ENCODE measurements around the gene OR13C8.
"Not testable (repeated sequence)": the region's sequence is repeated elsewhere in the genome, so short reads cannot be mapped to it uniquely, and the experiment has no call there.

OR13C8 gene, protein sequence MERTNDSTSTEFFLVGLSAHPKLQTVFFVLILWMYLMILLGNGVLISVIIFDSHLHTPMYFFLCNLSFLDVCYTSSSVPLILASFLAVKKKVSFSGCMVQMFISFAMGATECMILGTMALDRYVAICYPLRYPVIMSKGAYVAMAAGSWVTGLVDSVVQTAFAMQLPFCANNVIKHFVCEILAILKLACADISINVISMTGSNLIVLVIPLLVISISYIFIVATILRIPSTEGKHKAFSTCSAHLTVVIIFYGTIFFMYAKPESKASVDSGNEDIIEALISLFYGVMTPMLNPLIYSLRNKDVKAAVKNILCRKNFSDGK

DNA sequence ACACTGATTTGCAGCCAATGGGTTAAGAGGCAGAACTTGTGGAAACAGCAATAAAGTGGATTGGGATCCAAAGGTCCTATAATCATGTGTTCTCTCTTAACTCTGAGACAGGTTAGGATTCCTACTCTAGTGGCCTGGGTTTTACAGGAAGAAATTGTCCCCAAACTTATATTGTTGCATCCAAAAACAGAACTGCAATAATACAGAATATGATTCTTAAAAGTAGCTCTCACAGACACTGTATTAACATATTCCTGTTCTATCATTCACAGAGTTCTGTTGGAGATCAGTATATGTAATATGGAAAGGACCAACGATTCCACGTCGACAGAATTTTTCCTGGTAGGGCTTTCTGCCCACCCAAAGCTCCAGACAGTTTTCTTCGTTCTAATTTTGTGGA lies at the start of gene OR13C8:
TSS of gene OR13C8 (plus strand) at position 301 of the 400 bp plus-strand sequence. CDS start at position 301, 0 bp downstream.
- no peak within 1 kb of the TSS for H3K9ac ChIP-seq (ENCODE audit: low read depth in 1 of 2, low read length in 2 of 2)
- no peaks in the 10 kb centered on the region for H3K27me3 ChIP-seq (ENCODE audit: control insufficient read depth in 2 of 2, insufficient read depth in 2 of 2, low read length in 2 of 2)

DNA sequence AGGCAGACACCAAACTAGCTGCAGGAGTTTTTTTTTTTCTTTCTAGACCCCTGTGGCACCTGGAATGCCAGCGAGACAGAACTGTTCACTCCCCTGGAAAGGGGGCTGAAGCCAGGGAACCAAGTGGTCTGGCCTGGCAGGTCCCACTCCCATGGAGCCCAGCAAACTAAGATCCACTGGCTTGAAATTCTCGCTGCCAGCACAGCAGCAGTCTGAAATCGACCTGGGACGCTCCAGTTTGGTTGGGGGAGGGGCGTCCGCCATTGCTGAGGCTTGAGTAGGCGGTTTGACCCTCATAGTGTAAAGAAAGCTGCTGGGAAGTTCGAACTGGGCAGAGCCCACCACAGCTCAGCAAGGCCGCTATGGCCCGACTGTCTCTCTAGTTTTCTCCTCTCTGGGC lies 48.7 kb upstream of the OR13C8 start:
- H3K4me1 ChIP-seq (ENCODE audit: control insufficient read depth in 2 of 2, insufficient read depth in 2 of 2, low read length in 2 of 2); H3K27me3 ChIP-seq (ENCODE audit: control insufficient read depth in 2 of 2, insufficient read depth in 2 of 2, low read length in 2 of 2); H3K27ac ChIP-seq (ENCODE audit: low read depth in 2 of 2, low read length in 2 of 2); H3K9me3 ChIP-seq (ENCODE audit: control insufficient read depth in 2 of 2, low read length in 2 of 2); H3K36me3 ChIP-seq (ENCODE audit: control insufficient read depth in 2 of 2, insufficient read depth in 2 of 2, low read length in 2 of 2); H3K9ac ChIP-seq (ENCODE audit: low read depth in 1 of 2, low read length in 2 of 2); H3K4me3 ChIP-seq (ENCODE audit: low read length in 2 of 2): not testable (repeated sequence)

More for the DNA sequence above, at the start of gene OR13C8:
- no peak within 1 kb of the TSS for H3K27ac ChIP-seq (ENCODE audit: low read depth in 2 of 2, low read length in 2 of 2)
- no peaks in the 10 kb centered on the region for H3K9me3 ChIP-seq (ENCODE audit: control insufficient read depth in 2 of 2, low read length in 2 of 2)
- no peaks in the 10 kb centered on the region for H3K36me3 ChIP-seq (ENCODE audit: control insufficient read depth in 2 of 2, insufficient read depth in 2 of 2, low read length in 2 of 2)
- no peaks in the 10 kb centered on the region for H3K4me1 ChIP-seq (ENCODE audit: control insufficient read depth in 2 of 2, insufficient read depth in 2 of 2, low read length in 2 of 2)
- H3K4me3 ChIP-seq (ENCODE audit: low read length in 2 of 2): no peak within 1 kb of the TSS

DNA sequence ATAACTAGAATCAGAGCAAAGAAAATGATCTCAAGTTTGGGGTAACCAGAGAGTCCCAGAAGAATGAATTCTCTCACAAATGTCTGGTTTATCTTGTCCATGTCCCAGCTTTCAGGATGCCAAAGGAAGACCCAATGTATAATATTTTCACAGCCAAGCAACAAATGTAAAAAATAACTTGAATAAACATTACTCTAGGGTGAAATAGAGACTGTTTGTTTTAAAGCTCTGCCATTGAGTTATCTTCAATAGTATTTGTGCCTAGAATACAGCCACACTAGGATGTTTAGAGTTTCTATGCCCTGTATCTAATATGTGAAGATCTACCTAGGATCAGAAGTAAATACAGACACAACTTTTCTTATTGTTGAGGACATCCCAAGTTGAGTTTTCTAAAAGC lies 41.9 kb upstream of the OR13C8 start, which contains the start of gene OR13C4:
TSS of gene OR13C4 (minus strand) at position 101 of the 400 bp plus-strand sequence. CDS start at position 101, 0 bp downstream.
- no peaks in the 10 kb centered on the region for H3K9me3 ChIP-seq (ENCODE audit: control insufficient read depth in 2 of 2, low read length in 2 of 2)
- no peak within 1 kb of the TSS for H3K4me3 ChIP-seq (ENCODE audit: low read length in 2 of 2)
- H3K9ac ChIP-seq (ENCODE audit: low read depth in 1 of 2, low read length in 2 of 2): no peak within 1 kb of the TSS
- no peaks in the 10 kb centered on the region for H3K36me3 ChIP-seq (ENCODE audit: control insufficient read depth in 2 of 2, insufficient read depth in 2 of 2, low read length in 2 of 2)
- no peaks in the 10 kb centered on the region for H3K27me3 ChIP-seq (ENCODE audit: control insufficient read depth in 2 of 2, insufficient read depth in 2 of 2, low read length in 2 of 2)
- no peaks in the 10 kb centered on the region for H3K4me1 ChIP-seq (ENCODE audit: control insufficient read depth in 2 of 2, insufficient read depth in 2 of 2, low read length in 2 of 2)
- H3K27ac ChIP-seq (ENCODE audit: low read depth in 2 of 2, low read length in 2 of 2): no peak within 1 kb of the TSS

DNA sequence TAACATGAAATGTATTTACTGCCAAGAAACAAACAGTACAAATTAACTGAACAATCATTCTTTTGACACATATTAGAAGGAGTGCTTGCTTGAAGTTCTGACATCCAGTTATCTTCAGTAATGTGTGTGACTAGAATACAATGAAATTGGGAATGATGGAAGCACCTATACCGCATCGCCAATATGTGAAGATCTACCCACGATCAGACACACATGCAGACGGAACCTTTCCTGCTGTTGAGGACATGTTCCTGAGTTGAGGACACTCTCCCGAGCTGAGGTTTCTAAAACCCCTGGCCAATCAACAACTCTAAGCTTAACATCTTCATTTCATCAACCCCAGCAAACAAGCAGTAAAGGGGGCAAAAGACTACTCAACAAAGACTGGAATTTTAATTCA lies 32.2 kb upstream of the OR13C8 start, which contains the start of gene OR13C3:
TSS of gene OR13C3 (minus strand) at position 101 of the 400 bp plus-strand sequence. CDS start 133 bp downstream, outside the sequence.
- no peaks in the 10 kb centered on the region for H3K4me1 ChIP-seq (ENCODE audit: control insufficient read depth in 2 of 2, insufficient read depth in 2 of 2, low read length in 2 of 2)
- H3K4me3 ChIP-seq (ENCODE audit: low read length in 2 of 2): no peak within 1 kb of the TSS
- no peak within 1 kb of the TSS for H3K9ac ChIP-seq (ENCODE audit: low read depth in 1 of 2, low read length in 2 of 2)
- H3K27ac ChIP-seq (ENCODE audit: low read depth in 2 of 2, low read length in 2 of 2): no peak within 1 kb of the TSS
- H3K36me3 ChIP-seq (ENCODE audit: control insufficient read depth in 2 of 2, insufficient read depth in 2 of 2, low read length in 2 of 2): no peaks in the 10 kb centered on the region
- H3K27me3 ChIP-seq (ENCODE audit: control insufficient read depth in 2 of 2, insufficient read depth in 2 of 2, low read length in 2 of 2): no peaks in the 10 kb centered on the region
- H3K9me3 ChIP-seq (ENCODE audit: control insufficient read depth in 2 of 2, low read length in 2 of 2): no peaks in the 10 kb centered on the region

DNA sequence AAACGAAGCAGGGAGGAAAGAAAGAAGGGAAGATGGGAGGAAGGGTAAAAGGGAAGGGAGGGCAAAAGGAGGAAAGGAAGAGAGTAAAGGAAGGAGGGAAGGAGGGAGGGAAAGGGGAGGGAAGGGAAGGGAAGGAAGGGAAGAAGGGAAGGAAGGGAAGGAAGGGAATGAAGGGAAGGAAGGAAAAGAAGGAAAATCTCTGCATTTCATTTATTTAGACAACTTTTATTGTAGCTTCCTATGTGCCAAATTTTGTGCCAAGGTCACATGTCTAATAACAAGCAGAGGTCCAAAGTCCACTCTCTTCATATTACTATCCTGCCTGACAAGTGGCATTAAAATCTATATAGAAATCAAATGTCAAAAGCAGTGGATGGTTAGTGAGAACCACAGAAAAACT lies 29.7 kb upstream of the OR13C8 start:
- H3K9ac ChIP-seq (ENCODE audit: low read depth in 1 of 2, low read length in 2 of 2): no peak overlapping the region
- H3K4me1 ChIP-seq (ENCODE audit: control insufficient read depth in 2 of 2, insufficient read depth in 2 of 2, low read length in 2 of 2): no peaks in the 10 kb centered on the region
- H3K4me3 ChIP-seq (ENCODE audit: low read length in 2 of 2): no peak overlapping the region
- H3K36me3 ChIP-seq (ENCODE audit: control insufficient read depth in 2 of 2, insufficient read depth in 2 of 2, low read length in 2 of 2): no peaks in the 10 kb centered on the region
- H3K9me3 ChIP-seq (ENCODE audit: control insufficient read depth in 2 of 2, low read length in 2 of 2): no peaks in the 10 kb centered on the region
- no peak overlapping the region for H3K27ac ChIP-seq (ENCODE audit: low read depth in 2 of 2, low read length in 2 of 2)
- no peaks in the 10 kb centered on the region for H3K27me3 ChIP-seq (ENCODE audit: control insufficient read depth in 2 of 2, insufficient read depth in 2 of 2, low read length in 2 of 2)

DNA sequence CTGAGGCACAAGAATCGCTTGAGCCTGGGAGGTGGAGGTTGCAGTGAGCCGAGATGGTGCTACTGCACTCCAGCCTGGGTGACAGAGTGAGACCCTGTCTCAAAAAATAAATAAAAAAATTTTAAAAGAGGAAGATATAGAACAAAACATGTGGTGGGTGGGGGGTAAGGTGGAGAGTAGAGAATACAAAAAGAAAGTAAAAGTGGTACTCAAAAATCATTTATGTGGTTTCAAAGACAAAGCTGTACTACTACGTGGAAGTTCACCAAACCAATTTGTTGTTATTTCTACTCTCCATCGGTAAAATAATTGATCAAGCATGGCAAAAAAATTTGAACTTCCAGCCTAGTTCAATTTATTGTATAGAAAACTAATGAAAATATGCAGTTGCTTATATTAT lies 24.3 kb upstream of the OR13C8 start:
- H3K27me3 ChIP-seq (ENCODE audit: control insufficient read depth in 2 of 2, insufficient read depth in 2 of 2, low read length in 2 of 2): no peaks in the 10 kb centered on the region
- H3K4me1 ChIP-seq (ENCODE audit: control insufficient read depth in 2 of 2, insufficient read depth in 2 of 2, low read length in 2 of 2): no peaks in the 10 kb centered on the region
- no peak overlapping the region for H3K4me3 ChIP-seq (ENCODE audit: low read length in 2 of 2)
- H3K9me3 ChIP-seq (ENCODE audit: control insufficient read depth in 2 of 2, low read length in 2 of 2): no peaks in the 10 kb centered on the region
- H3K9ac ChIP-seq (ENCODE audit: low read depth in 1 of 2, low read length in 2 of 2): no peak overlapping the region
- H3K27ac ChIP-seq (ENCODE audit: low read depth in 2 of 2, low read length in 2 of 2): no peak overlapping the region
- H3K36me3 ChIP-seq (ENCODE audit: control insufficient read depth in 2 of 2, insufficient read depth in 2 of 2, low read length in 2 of 2): no peaks in the 10 kb centered on the region

DNA sequence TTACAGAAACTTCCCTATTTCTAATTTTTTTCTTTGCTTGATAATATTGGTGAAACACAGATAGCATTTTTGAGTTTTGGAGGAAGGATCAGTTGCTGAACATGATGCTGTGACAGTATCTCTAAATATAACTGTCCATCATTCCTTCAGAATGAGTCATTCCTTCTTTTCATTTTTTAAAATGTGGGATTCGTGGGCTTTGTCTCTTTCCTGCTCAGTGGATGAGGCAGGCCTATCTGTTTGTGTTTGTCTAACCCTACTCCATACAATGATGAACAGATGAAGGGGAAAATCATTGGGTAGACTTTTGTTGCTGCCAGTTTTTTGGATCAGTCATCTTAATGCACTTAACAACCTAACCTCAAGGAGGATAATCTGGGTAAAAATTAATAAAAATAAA lies 15.7 kb upstream of the OR13C8 start:
- Histone ChIP-seq H3K9ac (ENCODE audit: low read depth in 1 of 2, low read length in 2 of 2) (no peak overlapping the region), H3K27ac (ENCODE audit: low read depth in 2 of 2, low read length in 2 of 2) (no peak overlapping the region), H3K36me3 (ENCODE audit: control insufficient read depth in 2 of 2, insufficient read depth in 2 of 2, low read length in 2 of 2) (no peaks in the 10 kb centered on the region), H3K27me3 (ENCODE audit: control insufficient read depth in 2 of 2, insufficient read depth in 2 of 2, low read length in 2 of 2) (no peaks in the 10 kb centered on the region), H3K4me1 (ENCODE audit: control insufficient read depth in 2 of 2, insufficient read depth in 2 of 2, low read length in 2 of 2) (no peaks in the 10 kb centered on the region), H3K4me3 (ENCODE audit: low read length in 2 of 2) (no peak overlapping the region), H3K9me3 (ENCODE audit: control insufficient read depth in 2 of 2, low read length in 2 of 2) (no peaks in the 10 kb centered on the region)

DNA sequence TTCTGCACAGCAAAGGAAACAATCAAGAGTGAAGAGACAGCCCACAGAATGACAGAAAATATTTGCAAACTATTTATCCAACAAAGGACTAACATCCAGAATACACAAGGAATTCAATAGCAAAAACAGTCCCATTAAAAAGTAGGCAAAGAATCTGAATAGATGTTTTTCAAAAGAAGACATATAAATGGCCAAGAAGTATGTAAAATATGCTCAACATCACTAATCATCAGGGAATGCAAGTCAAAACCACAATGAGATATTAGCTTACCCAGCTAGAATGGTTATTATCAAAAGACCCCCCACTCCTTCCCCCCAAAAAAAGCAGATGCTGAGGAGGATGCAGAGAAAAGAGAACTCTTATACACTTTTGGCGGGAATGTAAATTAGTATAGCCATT lies 13.4 kb upstream of the OR13C8 start:
- Histone ChIP-seq H3K4me3 (ENCODE audit: low read length in 2 of 2) (no peak overlapping the region), H3K9ac (ENCODE audit: low read depth in 1 of 2, low read length in 2 of 2) (no peak overlapping the region), H3K4me1 (ENCODE audit: control insufficient read depth in 2 of 2, insufficient read depth in 2 of 2, low read length in 2 of 2) (no peaks in the 10 kb centered on the region), H3K9me3 (ENCODE audit: control insufficient read depth in 2 of 2, low read length in 2 of 2) (no peaks in the 10 kb centered on the region), H3K27me3 (ENCODE audit: control insufficient read depth in 2 of 2, insufficient read depth in 2 of 2, low read length in 2 of 2) (no peaks in the 10 kb centered on the region), H3K36me3 (ENCODE audit: control insufficient read depth in 2 of 2, insufficient read depth in 2 of 2, low read length in 2 of 2) (no peaks in the 10 kb centered on the region), H3K27ac (ENCODE audit: low read depth in 2 of 2, low read length in 2 of 2) (no peak overlapping the region)

DNA sequence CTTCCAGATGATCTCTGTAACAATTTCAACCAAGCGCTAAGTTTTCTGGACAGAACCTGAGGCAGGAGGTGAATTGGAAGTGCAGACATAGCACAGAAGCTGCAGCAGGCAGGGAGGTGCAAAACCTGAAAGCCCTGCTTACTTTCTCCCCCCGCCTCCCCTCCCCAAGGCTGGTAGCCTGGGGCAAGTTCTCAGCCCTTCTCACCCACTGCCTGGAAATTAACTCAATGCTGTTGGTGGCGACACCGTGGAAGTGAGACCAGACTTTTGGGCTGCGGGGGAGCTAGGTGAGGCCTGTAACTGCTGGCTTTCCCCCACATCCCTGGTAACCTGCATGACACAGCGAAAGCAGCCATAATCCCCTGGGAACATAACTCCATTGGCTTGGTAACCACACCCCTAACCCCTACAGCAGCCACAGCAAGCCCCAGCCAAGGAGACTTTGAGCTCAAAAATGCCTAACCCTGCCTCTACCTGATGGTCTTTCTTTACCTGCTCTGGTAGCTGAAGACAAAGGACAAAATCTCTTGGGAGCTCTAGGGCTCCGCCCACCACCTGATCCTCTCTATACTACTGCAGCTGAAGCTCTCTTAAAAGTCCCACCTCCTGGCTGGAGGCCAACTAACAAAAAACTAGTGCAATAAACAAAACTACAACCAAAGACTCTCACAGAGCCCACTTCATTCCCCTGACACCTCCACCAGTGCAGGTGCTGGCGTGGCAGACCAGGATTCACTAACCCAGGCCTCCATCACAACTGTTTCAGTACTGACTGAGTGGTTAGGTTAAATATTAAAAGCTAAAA lies 11.9 kb upstream of the OR13C8 start:
- Histone ChIP-seq H3K4me3 (ENCODE audit: low read length in 2 of 2) (no peak overlapping the region), H3K9ac (ENCODE audit: low read depth in 1 of 2, low read length in 2 of 2) (no peak overlapping the region), H3K9me3 (ENCODE audit: control insufficient read depth in 2 of 2, low read length in 2 of 2) (no peaks in the 10 kb centered on the region), H3K4me1 (ENCODE audit: control insufficient read depth in 2 of 2, insufficient read depth in 2 of 2, low read length in 2 of 2) (no peaks in the 10 kb centered on the region), H3K36me3 (ENCODE audit: control insufficient read depth in 2 of 2, insufficient read depth in 2 of 2, low read length in 2 of 2) (no peaks in the 10 kb centered on the region), H3K27ac (ENCODE audit: low read depth in 2 of 2, low read length in 2 of 2) (no peak overlapping the region), H3K27me3 (ENCODE audit: control insufficient read depth in 2 of 2, insufficient read depth in 2 of 2, low read length in 2 of 2) (no peaks in the 10 kb centered on the region)

DNA sequence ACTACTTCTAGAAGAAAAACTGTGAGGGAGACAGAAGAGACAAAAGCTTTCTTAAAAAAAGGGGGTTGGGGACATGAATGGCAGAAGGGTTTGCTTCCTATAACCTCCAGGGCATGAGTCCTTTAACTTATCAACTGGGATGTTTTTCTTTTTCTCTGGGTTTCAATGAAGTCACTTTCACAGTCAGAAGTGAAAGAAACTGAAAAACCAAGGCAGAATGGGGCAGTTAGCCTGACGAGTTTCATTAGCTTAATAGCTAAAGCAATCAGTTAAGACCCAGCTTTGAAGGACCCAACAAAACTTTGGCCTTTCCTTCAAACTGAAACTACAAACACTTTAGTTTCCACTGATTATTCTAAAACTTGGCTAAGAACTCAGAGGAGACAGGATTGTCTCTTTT lies 4.6 kb upstream of the OR13C8 start:
- no peaks in the 10 kb centered on the region for H3K27me3 ChIP-seq (ENCODE audit: control insufficient read depth in 2 of 2, insufficient read depth in 2 of 2, low read length in 2 of 2)
- H3K9me3 ChIP-seq (ENCODE audit: control insufficient read depth in 2 of 2, low read length in 2 of 2): no peaks in the 10 kb centered on the region
- no peaks in the 10 kb centered on the region for H3K36me3 ChIP-seq (ENCODE audit: control insufficient read depth in 2 of 2, insufficient read depth in 2 of 2, low read length in 2 of 2)
- no peak overlapping the region for H3K27ac ChIP-seq (ENCODE audit: low read depth in 2 of 2, low read length in 2 of 2)
- no peaks in the 10 kb centered on the region for H3K4me1 ChIP-seq (ENCODE audit: control insufficient read depth in 2 of 2, insufficient read depth in 2 of 2, low read length in 2 of 2)
- H3K9ac ChIP-seq (ENCODE audit: low read depth in 1 of 2, low read length in 2 of 2): no peak overlapping the region
- no peak overlapping the region for H3K4me3 ChIP-seq (ENCODE audit: low read length in 2 of 2)

Data from mucosa of rectum (tissue), 2 donors.